ENCODE measurements around the gene EIF2A. TPM values are rescaled to one million over a fixed set of nuclear protein-coding genes. Genes with fewer than 3 reads are reported as not detected.

The EIF2A gene
- total and polyA plus RNA-seq, 9 of the 15 experiments (the other 6 are each of a cell fraction or from before 2014, with no cell fraction given), result 106 to 192 (median 168) TPM

- no peak for TF ChIP-seq HDAC2 (IDR thresholded peaks at IDR 0.05)
- TF ChIP-seq HDAC8 (tag; IDR thresholded peaks at IDR 0.05), result no peak
- TF ChIP-seq TFAM (CRISPR knock-in tag; conservative IDR thresholded peaks at IDR 0.05), result no peak
- TF ChIP-seq ZNF57 (CRISPR knock-in tag; IDR thresholded peaks at IDR 0.05), result no peak
- no peak for TF ChIP-seq TAF9B (IDR thresholded peaks at IDR 0.05; ENCODE audit: partially characterized antibody)
- TF ChIP-seq ZKSCAN8 (CRISPR knock-in tag; IDR thresholded peaks at IDR 0.05), result no peak
- TF ChIP-seq SMAD3 (CRISPR knock-in tag; conservative IDR thresholded peaks at IDR 0.05), result no peak
- no peak for TF ChIP-seq POU5F1 (IDR thresholded peaks at IDR 0.05; ENCODE audit: borderline replicate concordance, low read depth, low read length, partially characterized antibody)
- TF ChIP-seq ZNF398 (CRISPR knock-in tag; IDR thresholded peaks at IDR 0.05), result no peak
- TF ChIP-seq MTA1 (IDR thresholded peaks at IDR 0.05; ENCODE audit: borderline replicate concordance), result peak; percentile 54; the same call in 1 of the 2 replicates
- TF ChIP-seq MBD1 (CRISPR knock-in tag; IDR thresholded peaks at IDR 0.05), result no peak
- TF ChIP-seq ZNF740 (CRISPR knock-in tag; IDR thresholded peaks at IDR 0.05), result no peak
- TF ChIP-seq ZNF740 (tag; IDR thresholded peaks at IDR 0.05), result no peak
- TF ChIP-seq TGIF2 (CRISPR knock-in tag; IDR thresholded peaks at IDR 0.05), result no peak
- no peak for TF ChIP-seq IRF1 (CRISPR knock-in tag; IDR thresholded peaks at IDR 0.05; ENCODE audit: borderline replicate concordance)
- no peak for TF ChIP-seq ZNF717 (CRISPR knock-in tag; IDR thresholded peaks at IDR 0.05)
- no peak for TF ChIP-seq FOXA3 (CRISPR knock-in tag; conservative IDR thresholded peaks at IDR 0.05 in 1 of 2, IDR thresholded peaks at IDR 0.05 in 1 of 2)
- TF ChIP-seq E2F6 (IDR thresholded peaks at IDR 0.05; ENCODE audit: borderline replicate concordance in 1 of 2, extremely low read depth in 1 of 2, insufficient read depth in 1 of 2, insufficient read length in 1 of 2, low read depth in 1 of 2, low read length in 1 of 2, poor library complexity in 1 of 2, severe bottlenecking in 1 of 2), result no peak
- TF ChIP-seq ZNF316 (IDR thresholded peaks at IDR 0.05), result peak; percentile 79
- no peak for TF ChIP-seq MIER1 (IDR thresholded peaks at IDR 0.05; ENCODE audit: low read depth)
- no peak for TF ChIP-seq ZNF263 (CRISPR knock-in tag; IDR thresholded peaks at IDR 0.05; ENCODE audit: borderline replicate concordance)
Observed at GRCh38 chr3:150631515-150632221, 85.1 kb downstream of the EIF2A start (continued).
